GM12878 (cell line): ENCODE data around the gene RTP3. TPM values are rescaled to one million over a fixed set of nuclear protein-coding genes. Genes with fewer than 3 reads are reported as not detected.

Experiments
- ATF7 ChIP-seq: fragments of 450-650 bp; IDR thresholded peaks from 2 replicates; pipeline ENCODE4 v1.6.1; 2016; ENCODE audit warnings: low read depth, mild to moderate bottlenecking
- HDAC6 ChIP-seq: fragments of 200-600 bp; sonication (generic); IDR thresholded peaks from one replicate; pipeline ENCODE4 v1.8.0; 2017; ENCODE audit warnings: antibody characterized with exemption; ENCODE audit not compliant: unreplicated experiment
- POLR2A ChIP-seq: IDR thresholded peaks from 2 replicates; pipeline ENCODE4 v1.6.1; 2011; ENCODE audit warnings: low read depth, mild to moderate bottlenecking, low read length
- RAD21 ChIP-seq: IDR thresholded peaks from 2 replicates; pipeline ENCODE4 v1.6.1; 2011; ENCODE audit warnings: mild to moderate bottlenecking, low read depth, low read length, moderate library complexity; ENCODE audit not compliant: insufficient read depth
- TARDBP ChIP-seq: IDR thresholded peaks from 2 replicates; pipeline ENCODE4 v1.6.1; 2016; ENCODE audit warnings: borderline replicate concordance
- TCF7 ChIP-seq: IDR thresholded peaks from 2 replicates; pipeline ENCODE4 v1.6.1; 2014; ENCODE audit warnings: antibody characterized with exemption, borderline replicate concordance
- ZSCAN29 ChIP-seq: fragments of 450-650 bp; IDR thresholded peaks from 2 replicates; pipeline ENCODE4 v1.6.1; 2017; ENCODE audit warnings: mild to moderate bottlenecking, moderate library complexity
- polyA plus RNA-seq, 11 experiments: library from polyadenylated mRNA; depleted of rRNA in 4 of 11; unstranded in 6 of 11; stranded (reverse) in 5 of 11; fragments of >200 nt; fragmentation: Nextera tagmentation in 4 of 11; fragmentation: Illumina TruSeq in 1 of 11; extraction: Ambion mirVana in 4 of 11; extraction: Trizol in 1 of 11; gene quantifications; 1 replicate in 1 of 11; 2 replicates in 10 of 11; pipeline versions ENCODE4 v1.2.1 to v1.2.3, GENCODE V29; 2011 to 2016; ENCODE audit warnings: inconsistent platforms in 2 of 11, missing spikeins in 2 of 11, low read depth in 1 of 11
- total RNA-seq, 4 experiments: library from RNA; depleted of rRNA in 3 of 4; stranded (reverse); fragments of >200 nt in 3 of 4; fragmentation: Illumina TruSeq in 1 of 4; extraction: Trizol in 1 of 4; gene quantifications; 2 replicates each; pipeline versions ENCODE4 v1.2.1 to v1.2.3, GENCODE V29; 2013 to 2021
- TF ChIP-seq, protein P1 (sequence below), 3 experiments: IDR thresholded peaks in 2 of 3; conservative IDR thresholded peaks in 1 of 3; 2 replicates each; pipeline ENCODE4 v1.5.1; 2011; ENCODE audit warnings: low read depth in 3 of 3, low read length in 3 of 3, mild to moderate bottlenecking in 3 of 3, control low read depth in 2 of 3, moderate library complexity in 2 of 3, inconsistent platforms in 1 of 3, mixed read lengths in 1 of 3; ENCODE audit not compliant: control insufficient read depth in 2 of 3, insufficient read depth in 1 of 3; ENCODE audit errors: extremely low read depth in 1 of 3
- TF ChIP-seq, protein P2 (sequence below): IDR thresholded peaks from 2 replicates; pipeline ENCODE4 v1.6.1; 2012; ENCODE audit warnings: low read depth, low read length, improper control_type of control experiment

The RTP3 gene
- total and polyA plus RNA-seq, 10 of the 15 experiments (the other 5 are each of a cell fraction or from before 2014, with no cell fraction given) = 0.06 TPM; not detected in 9

DNA sequence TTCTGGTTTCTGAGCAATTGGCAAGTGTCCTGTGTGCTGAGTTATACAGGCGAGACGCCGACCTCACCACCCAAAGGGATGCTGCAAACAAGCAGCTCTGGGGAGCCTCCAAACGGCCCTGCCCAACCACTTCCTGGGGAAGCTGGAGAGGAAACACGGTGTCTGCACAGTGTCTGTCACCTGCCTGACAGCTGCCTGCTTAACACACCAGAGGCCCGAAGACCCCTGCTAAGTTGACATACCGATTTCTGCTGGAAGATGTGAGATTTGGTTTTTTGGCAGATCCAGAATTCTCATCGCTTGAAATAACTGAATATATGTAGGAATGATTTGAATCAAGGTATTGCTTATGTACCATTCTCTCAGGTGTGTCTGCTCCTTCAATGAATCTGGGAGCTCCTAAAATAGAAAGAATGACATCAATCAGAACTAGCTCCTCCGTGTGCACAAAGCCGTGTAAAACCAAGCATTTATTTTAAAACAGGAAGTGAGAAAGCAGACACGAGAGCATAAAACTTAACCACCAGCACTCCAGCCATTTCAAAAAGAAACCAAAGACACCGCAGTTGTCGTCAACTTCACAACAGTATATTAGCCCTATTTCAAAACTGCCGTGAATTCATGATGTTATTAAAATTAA lies 41.1 kb downstream of the RTP3 start (continued):
- TF ChIP-seq, protein P1, sequence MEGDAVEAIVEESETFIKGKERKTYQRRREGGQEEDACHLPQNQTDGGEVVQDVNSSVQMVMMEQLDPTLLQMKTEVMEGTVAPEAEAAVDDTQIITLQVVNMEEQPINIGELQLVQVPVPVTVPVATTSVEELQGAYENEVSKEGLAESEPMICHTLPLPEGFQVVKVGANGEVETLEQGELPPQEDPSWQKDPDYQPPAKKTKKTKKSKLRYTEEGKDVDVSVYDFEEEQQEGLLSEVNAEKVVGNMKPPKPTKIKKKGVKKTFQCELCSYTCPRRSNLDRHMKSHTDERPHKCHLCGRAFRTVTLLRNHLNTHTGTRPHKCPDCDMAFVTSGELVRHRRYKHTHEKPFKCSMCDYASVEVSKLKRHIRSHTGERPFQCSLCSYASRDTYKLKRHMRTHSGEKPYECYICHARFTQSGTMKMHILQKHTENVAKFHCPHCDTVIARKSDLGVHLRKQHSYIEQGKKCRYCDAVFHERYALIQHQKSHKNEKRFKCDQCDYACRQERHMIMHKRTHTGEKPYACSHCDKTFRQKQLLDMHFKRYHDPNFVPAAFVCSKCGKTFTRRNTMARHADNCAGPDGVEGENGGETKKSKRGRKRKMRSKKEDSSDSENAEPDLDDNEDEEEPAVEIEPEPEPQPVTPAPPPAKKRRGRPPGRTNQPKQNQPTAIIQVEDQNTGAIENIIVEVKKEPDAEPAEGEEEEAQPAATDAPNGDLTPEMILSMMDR (IDR thresholded peaks at IDR 0.05 in 2 of 3, conservative IDR thresholded peaks at IDR 0.05 in 1 of 3; ENCODE audit: control insufficient read depth in 2 of 3, extremely low read depth in 1 of 3, insufficient read depth in 1 of 3, low read depth in 3 of 3, low read length in 3 of 3) = no peak
- TF ChIP-seq TCF7 (peak; percentile 68), HDAC6 (no peak), TARDBP (0 out of 2 replicates have a peak, but pooled peaks have one; percentile 29), POLR2A (no peak), RAD21 (0 out of 2 replicates have a peak, but pooled peaks have one; percentile 6), ATF7 (peak; percentile 98), ZSCAN29 (0 out of 2 replicates have a peak, but pooled peaks have one; percentile 24)
- TF ChIP-seq, protein P2, sequence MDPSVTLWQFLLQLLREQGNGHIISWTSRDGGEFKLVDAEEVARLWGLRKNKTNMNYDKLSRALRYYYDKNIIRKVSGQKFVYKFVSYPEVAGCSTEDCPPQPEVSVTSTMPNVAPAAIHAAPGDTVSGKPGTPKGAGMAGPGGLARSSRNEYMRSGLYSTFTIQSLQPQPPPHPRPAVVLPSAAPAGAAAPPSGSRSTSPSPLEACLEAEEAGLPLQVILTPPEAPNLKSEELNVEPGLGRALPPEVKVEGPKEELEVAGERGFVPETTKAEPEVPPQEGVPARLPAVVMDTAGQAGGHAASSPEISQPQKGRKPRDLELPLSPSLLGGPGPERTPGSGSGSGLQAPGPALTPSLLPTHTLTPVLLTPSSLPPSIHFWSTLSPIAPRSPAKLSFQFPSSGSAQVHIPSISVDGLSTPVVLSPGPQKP = no peak
